ENCODE results near the gene ZGRF1. TPM values are rescaled to one million over a fixed set of nuclear protein-coding genes. Genes with fewer than 3 reads are reported as not detected.
A peak's percentile ranks its signal among the peaks of the same experiment; 100 is the strongest.
"Not testable (repeated sequence)": the region's sequence is repeated elsewhere in the genome, so short reads cannot be mapped to it uniquely, and the experiment has no call there.

The ZGRF1 gene
- total and polyA plus RNA-seq, 2 experiments from 2014 or later, result 3.9 to 10.4 TPM

DNA sequence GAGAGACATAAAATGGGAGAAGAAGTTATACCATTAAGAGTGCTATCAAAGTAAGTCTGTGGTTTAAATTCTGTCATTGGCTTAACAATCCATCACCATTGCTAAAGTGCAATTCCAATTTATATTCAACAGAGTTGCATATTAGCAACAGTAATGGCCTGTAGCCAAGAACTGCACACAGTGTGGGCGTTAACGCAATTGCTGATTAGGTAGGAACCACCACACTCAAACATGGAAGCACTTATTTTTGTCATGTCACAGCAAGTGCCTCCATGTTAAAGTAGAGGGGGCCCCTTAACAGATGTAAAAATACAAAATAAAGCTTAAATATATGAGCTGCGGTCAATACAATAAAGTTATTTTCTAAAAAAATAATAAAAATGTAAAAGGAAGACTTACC, 11.1 kb upstream of the ZGRF1 start:
- DNase-seq (ENCODE audit: low read depth in 1 of 2, low spot score in 1 of 2), result no peak
- Histone ChIP-seq H3K36me3 (peaks cover 11% of the 10 kb centered on the region), H3K27ac (peak overlapping the region; percentile 96), H3K4me1 (ENCODE audit: low read depth) (peaks cover 45% of the 10 kb centered on the region), H3K27me3 (no peaks in the 10 kb centered on the region), H3K9me3 (ENCODE audit: low read depth) (no peaks in the 10 kb centered on the region), H3K4me3 (peak overlapping the region; percentile 6)
- no peak for TF ChIP-seq CTCF (IDR thresholded peaks at IDR 0.05; ENCODE audit: low read depth, low read length)

GRCh38 chr4:112646632-112647537, 10.2 kb upstream of the ZGRF1 start:
- H3K4me3 ChIP-seq, result peak overlapping the region; percentile 9
- DNase-seq (ENCODE audit: low read depth in 1 of 2, low spot score in 1 of 2), result no peak
- H3K36me3 ChIP-seq, result peaks cover 11% of the 10 kb centered on the region
- no peak overlapping the region for H3K27ac ChIP-seq
- TF ChIP-seq CTCF (IDR thresholded peaks at IDR 0.05; ENCODE audit: low read depth, low read length), result no peak
- H3K27me3 ChIP-seq, result no peaks in the 10 kb centered on the region
- H3K9me3 ChIP-seq (ENCODE audit: low read depth), result no peaks in the 10 kb centered on the region
- peaks cover 44% of the 10 kb centered on the region for H3K4me1 ChIP-seq (ENCODE audit: low read depth)

GRCh38 chr4:112645541-112646329, 9.0 kb upstream of the ZGRF1 start:
- no peaks in the 10 kb centered on the region for H3K9me3 ChIP-seq (ENCODE audit: low read depth)
- no peak for TF ChIP-seq CTCF (IDR thresholded peaks at IDR 0.05; ENCODE audit: low read depth, low read length)
- no peak for DNase-seq (ENCODE audit: low read depth in 1 of 2, low spot score in 1 of 2)
- no peaks in the 10 kb centered on the region for H3K27me3 ChIP-seq
- H3K27ac ChIP-seq, result no peak overlapping the region
- no peak overlapping the region for H3K4me3 ChIP-seq
- H3K36me3 ChIP-seq, result peaks cover 11% of the 10 kb centered on the region
- H3K4me1 ChIP-seq (ENCODE audit: low read depth), result peaks cover 33% of the 10 kb centered on the region

DNA sequence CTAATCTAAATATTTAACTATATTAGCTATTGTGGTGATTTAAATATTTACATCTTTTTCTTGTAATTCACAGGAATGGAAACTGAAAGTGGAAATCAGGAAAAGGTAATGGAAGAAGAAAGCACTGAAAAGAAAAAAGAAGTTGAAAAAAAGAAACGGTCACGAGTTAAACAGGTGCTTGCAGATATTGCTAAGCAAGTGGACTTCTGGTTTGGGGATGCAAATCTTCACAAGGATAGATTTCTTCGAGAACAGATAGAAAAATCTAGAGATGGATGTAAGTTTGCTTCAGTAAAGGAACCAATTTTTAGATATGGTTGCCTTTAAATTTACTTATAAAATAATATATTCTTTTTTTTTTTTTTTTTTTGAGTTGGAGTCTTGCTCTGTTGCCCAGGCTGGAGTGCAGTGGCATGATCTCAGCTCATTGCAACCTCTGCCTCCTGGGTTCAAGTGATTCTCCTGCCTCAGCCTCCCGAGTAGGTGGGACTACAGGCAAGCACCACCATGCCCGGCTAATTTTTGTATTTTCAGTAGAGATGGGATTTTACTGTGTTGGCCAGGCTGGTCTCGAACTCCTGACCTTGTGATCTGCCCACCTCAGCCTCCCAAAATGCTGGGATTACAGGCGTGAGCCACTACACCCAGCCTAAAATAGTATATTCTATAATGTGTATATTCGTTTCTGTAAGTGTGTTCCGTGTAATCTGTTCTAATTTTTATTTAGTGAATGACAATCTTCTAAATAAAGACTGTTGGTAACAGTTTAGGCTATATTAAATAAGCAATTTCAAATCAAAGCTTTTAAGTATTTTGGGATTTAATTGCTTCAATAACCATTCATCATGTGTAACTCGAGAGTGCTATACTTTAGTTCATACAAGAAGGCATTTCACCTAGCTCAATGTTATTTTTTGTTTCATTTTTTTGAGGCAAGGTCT, 8.2 kb upstream of the ZGRF1 start:
- Histone ChIP-seq H3K36me3 (peaks cover 11% of the 10 kb centered on the region), H3K4me1 (ENCODE audit: low read depth) (peaks cover 24% of the 10 kb centered on the region)
- not testable (repeated sequence) for H3K9me3 ChIP-seq (ENCODE audit: low read depth); H3K27me3 ChIP-seq; H3K27ac ChIP-seq; H3K4me3 ChIP-seq; DNase-seq (ENCODE audit: low read depth in 1 of 2, low spot score in 1 of 2)

- Histone ChIP-seq H3K27me3 (no peaks in the 10 kb centered on the region), H3K4me1 (ENCODE audit: low read depth) (peaks cover 8% of the 10 kb centered on the region), H3K9me3 (ENCODE audit: low read depth) (no peaks in the 10 kb centered on the region), H3K4me3 (no peak overlapping the region), H3K27ac (peak overlapping the region; percentile 57), H3K36me3 (peaks cover 5% of the 10 kb centered on the region)
- no peak for TF ChIP-seq CTCF (IDR thresholded peaks at IDR 0.05; ENCODE audit: low read depth, low read length)
- no peak for DNase-seq (ENCODE audit: low read depth in 1 of 2, low spot score in 1 of 2)
Observed at GRCh38 chr4:112642526-112642925, 5.8 kb upstream of the ZGRF1 start.
